IPS-18a (cell line): ENCODE measurements around the gene FEZ2.
"Not testable (repeated sequence)": the region's sequence is repeated elsewhere in the genome, so short reads cannot be mapped to it uniquely, and the experiment has no call there.

Source experiments
- H3K27ac ChIP-seq: one replicate; pipeline ENCODE4 v1.5.1; 2013; ENCODE audit warnings: low read length
- H3K27me3 ChIP-seq: one replicate; pipeline ENCODE4 v1.6.1; 2013; ENCODE audit warnings: mild to moderate bottlenecking, low read length; ENCODE audit not compliant: control insufficient read depth, insufficient read depth
- H3K36me3 ChIP-seq: one replicate; pipeline ENCODE4 v1.6.1; 2013; ENCODE audit warnings: low read depth, low read length; ENCODE audit not compliant: control insufficient read depth
- H3K4me1 ChIP-seq: one replicate; pipeline ENCODE4 v1.6.1; 2013; ENCODE audit warnings: low read depth, low read length; ENCODE audit not compliant: control insufficient read depth
- H3K4me3 ChIP-seq: one replicate; pipeline ENCODE4 v1.5.1; 2013; ENCODE audit warnings: low read length
- H3K9ac ChIP-seq: one replicate; pipeline ENCODE4 v1.6.1; 2013; ENCODE audit warnings: mild to moderate bottlenecking, low read length, moderate library complexity
- H3K9me3 ChIP-seq: one replicate; pipeline ENCODE4 v1.6.1; 2013; ENCODE audit warnings: low read depth, low read length; ENCODE audit not compliant: control insufficient read depth

FEZ2 gene

DNA sequence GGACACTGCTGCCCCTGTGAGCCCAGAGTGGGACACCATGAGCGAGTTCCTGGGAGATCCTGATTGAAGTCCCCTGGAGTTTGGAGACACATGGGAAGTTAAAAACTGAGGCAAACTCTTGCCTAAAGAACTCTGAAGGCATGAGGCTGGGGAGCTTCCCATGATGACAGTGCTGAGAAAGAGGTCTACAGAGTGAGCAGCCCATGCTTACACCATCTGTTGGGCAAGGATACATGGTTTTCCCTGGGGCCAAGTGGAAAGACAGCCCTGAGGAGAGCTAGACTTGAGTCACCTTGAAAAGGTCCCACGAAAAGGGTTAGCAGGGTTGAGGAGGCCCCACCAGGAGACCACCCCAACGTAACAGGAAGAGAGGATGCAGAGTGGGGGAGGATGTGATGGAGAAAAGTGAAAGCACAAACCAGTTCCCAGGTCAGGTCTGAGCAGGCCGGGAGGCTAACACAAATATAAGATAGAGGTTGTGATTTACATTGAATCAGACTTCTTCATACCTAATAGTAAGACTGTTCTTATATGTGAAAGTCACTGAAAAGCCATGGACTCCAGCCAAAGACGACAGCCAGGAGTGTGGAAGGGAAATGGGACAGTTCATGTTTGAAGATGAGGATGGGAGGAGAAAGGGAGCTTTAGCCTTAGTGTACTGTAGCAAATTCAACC, 13.5 kb upstream of the FEZ2 start:
- Histone ChIP-seq H3K4me1 (peaks cover 20% of the 10 kb centered on the region), H3K9me3 (no peaks in the 10 kb centered on the region), H3K9ac (no peak overlapping the region), H3K27ac (no peak overlapping the region), H3K4me3 (no peak overlapping the region), H3K36me3 (no peaks in the 10 kb centered on the region), H3K27me3 (no peaks in the 10 kb centered on the region)

DNA sequence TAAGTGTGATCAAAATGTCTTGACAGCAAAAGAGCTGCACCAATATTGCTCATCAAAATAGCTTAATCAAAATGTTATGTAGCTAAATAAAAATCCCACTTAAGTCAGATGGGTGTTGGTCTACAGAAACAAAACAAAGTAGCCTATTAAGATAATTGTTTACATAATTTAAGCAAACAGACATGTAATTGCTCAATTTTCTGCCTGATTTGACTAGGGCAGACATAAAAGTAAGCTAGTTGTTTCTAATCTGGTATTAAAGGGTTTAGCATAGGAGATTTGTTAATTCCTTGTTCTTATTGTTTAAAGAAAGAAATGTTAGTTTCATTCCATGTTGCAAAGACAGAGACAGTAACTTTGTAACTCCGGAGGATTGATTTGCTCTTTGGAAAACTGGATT, 11.5 kb upstream of the FEZ2 start:
- no peaks in the 10 kb centered on the region for H3K27me3 ChIP-seq
- H3K9me3 ChIP-seq, result no peaks in the 10 kb centered on the region
- H3K4me3 ChIP-seq, result no peak overlapping the region
- no peaks in the 10 kb centered on the region for H3K36me3 ChIP-seq
- no peak overlapping the region for H3K27ac ChIP-seq
- peaks cover 6% of the 10 kb centered on the region for H3K4me1 ChIP-seq
- no peak overlapping the region for H3K9ac ChIP-seq

DNA sequence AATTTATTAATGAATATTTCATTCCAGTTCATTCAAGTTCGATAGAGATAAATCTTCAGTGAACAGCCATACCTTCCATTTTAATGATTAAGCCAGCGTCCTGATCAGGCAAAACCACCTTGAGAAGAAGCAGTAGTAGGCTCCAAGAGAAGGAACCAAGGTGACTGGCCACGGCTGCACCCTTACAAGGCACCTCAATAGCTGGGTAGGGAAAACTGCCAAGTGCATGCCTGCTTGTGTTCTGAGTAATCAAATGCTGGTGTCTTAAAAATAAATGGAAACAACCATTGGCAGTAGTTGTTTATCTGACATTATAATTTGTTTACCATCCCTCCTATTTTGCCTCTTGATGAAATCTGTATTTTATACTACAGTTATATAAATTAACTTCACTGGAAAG, 10.0 kb upstream of the FEZ2 start:
- Histone ChIP-seq H3K4me3 (no peak overlapping the region), H3K36me3 (no peaks in the 10 kb centered on the region), H3K27ac (no peak overlapping the region), H3K4me1 (no peaks in the 10 kb centered on the region), H3K9me3 (no peaks in the 10 kb centered on the region), H3K9ac (no peak overlapping the region), H3K27me3 (no peaks in the 10 kb centered on the region)

DNA sequence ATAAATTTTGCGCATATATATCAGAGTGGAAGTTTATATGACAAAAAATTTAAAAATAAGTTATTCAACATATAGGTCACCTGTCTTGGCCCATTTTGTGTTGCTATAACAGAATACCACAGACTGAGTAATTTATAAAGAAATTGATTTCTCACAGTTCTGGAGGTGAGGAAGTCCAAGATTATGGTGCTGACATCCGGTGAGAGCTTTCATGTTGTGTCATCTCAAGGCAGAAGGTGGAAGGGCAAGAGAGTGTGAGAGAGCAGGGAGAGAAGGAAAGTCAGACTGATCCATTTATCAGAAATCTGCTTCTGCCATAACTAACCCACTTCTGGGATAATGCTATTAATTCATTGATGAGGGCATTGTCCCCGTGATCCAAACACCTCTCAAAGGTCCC, 9.0 kb upstream of the FEZ2 start:
- no peaks in the 10 kb centered on the region for H3K9me3 ChIP-seq
- H3K27me3 ChIP-seq, result no peaks in the 10 kb centered on the region
- no peaks in the 10 kb centered on the region for H3K36me3 ChIP-seq
- no peaks in the 10 kb centered on the region for H3K4me1 ChIP-seq
- no peak overlapping the region for H3K27ac ChIP-seq
- H3K9ac ChIP-seq, result no peak overlapping the region
- no peak overlapping the region for H3K4me3 ChIP-seq

DNA sequence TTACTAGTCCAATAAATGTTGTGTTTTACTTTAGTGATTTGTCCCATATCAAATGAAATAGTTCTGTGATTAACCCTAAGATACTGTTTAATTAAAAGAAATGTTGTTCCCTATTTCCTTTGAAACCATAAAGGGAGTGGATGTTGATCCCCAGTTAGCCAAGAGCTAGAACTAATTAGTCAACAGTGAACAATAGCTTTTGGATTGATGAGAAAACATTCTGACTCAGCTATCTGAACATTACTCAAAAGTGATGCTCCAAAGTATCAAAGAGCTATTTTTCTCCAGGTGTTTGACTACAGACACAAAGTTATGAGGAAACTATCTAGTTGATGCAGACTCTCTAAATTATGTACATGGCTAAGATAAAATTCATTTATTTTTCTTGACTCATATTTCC, 7.3 kb upstream of the FEZ2 start:
- no peaks in the 10 kb centered on the region for H3K36me3 ChIP-seq
- H3K4me3 ChIP-seq, result no peak overlapping the region
- H3K9me3 ChIP-seq, result no peaks in the 10 kb centered on the region
- no peaks in the 10 kb centered on the region for H3K4me1 ChIP-seq
- H3K27ac ChIP-seq, result no peak overlapping the region
- H3K9ac ChIP-seq, result no peak overlapping the region
- no peaks in the 10 kb centered on the region for H3K27me3 ChIP-seq

DNA sequence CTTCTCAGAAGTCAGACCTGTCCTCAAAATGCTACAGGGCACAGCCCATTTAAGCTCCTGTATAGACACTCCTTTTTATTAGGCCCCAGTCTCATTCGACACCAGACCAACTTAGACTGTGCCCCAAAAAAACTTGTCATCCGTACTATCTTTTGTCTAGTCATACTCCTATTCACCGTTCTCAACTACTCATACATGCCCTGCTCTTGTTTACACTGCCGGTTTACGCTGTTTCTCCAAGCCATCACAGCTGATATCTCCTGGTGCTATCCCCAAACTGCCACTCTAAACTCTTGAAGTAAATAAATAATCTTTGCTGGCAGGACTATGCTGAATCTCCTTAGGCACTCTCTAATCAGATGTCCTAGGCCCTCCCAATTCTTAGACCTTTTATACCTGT, 5.7 kb upstream of the FEZ2 start:
- H3K4me3 ChIP-seq, H3K9me3 ChIP-seq, H3K4me1 ChIP-seq, H3K27ac ChIP-seq, H3K27me3 ChIP-seq, H3K36me3 ChIP-seq, H3K9ac ChIP-seq: not testable (repeated sequence)

DNA sequence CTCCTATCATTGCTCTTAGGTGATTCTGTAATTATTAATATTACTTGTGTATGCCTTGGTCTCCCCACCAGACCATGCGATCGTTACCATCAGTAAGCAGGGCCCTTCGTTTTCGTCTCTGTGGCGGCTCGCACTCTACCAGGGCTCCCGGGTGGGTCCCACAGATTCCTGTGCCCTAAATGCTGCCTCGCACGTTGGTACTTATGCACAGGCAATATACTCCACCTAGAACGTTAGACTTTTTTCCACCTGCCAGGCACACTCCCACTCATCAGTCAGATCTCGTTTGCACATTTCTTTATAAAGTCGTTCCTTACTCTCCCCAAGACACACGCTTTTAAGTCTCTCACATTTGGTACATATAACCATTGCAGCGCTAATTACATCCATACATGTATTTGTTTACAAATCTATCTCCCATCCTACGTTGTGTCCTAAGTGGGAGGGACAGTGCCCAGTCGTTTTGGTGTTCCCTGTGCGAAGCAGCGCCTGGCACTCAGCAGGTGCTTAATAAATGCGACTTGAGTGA, 901 bp downstream of the FEZ2 start:
- Histone ChIP-seq H3K36me3 (no peaks in the 10 kb centered on the region), H3K9me3 (no peaks in the 10 kb centered on the region), H3K27ac (no peak overlapping the region)

DNA sequence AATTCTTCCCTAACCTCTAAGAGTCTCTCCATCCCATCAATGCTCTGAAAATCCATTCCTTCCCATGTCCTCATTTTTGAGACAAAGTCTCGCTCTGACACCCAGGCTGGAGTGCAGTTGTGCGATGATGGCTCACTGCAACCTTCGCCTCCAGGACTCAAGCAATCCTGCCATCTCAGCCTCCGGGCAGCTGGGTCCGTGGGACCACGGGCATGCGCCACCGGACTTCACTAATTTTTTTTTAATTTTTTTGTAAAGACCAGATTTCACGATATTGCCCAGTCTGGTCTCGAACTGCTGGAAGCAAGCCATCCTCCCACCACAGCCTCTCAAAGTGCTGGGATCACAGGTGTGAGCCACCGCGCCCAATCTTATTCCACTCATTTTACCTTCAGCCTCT, 1.6 kb downstream of the FEZ2 start:
- H3K9me3 ChIP-seq, result no peaks in the 10 kb centered on the region
- no peak overlapping the region for H3K4me3 ChIP-seq
- no peak overlapping the region for H3K9ac ChIP-seq
- H3K27ac ChIP-seq, result no peak overlapping the region
- peaks cover 4% of the 10 kb centered on the region for H3K4me1 ChIP-seq
- H3K27me3 ChIP-seq, result peaks cover 34% of the 10 kb centered on the region
- H3K36me3 ChIP-seq, result no peaks in the 10 kb centered on the region

More for the DNA sequence above, 901 bp downstream of the FEZ2 start:
- Histone ChIP-seq H3K4me3 (peak overlapping the region; percentile 73), H3K9ac (peak overlapping the region; percentile 37), H3K4me1 (peaks cover 4% of the 10 kb centered on the region), H3K27me3 (peaks cover 34% of the 10 kb centered on the region)

DNA sequence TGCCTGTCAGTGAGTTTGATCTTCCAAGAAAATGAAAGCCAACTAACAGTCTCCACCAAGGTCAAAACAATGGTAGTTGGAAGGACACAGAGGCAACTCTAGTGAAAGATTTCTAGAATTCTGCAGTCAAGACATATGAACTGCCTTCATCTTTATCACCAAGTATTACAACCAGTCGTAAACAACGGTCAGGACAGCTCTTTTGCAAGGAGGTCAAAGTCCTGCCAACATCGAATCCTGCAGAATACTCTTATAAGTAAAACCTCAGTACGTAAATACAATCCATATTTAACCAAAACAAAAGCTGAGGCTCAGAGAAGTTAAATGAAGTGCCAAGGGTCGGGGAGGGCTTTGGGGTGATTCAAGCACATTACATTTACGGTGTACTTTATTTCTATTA, 3.1 kb downstream of the FEZ2 start:
- Histone ChIP-seq H3K9me3 (no peaks in the 10 kb centered on the region), H3K4me3 (no peak overlapping the region), H3K27me3 (peaks cover 34% of the 10 kb centered on the region), H3K36me3 (peaks cover under 1% of the 10 kb centered on the region), H3K4me1 (peaks cover 4% of the 10 kb centered on the region), H3K9ac (no peak overlapping the region), H3K27ac (no peak overlapping the region)

DNA sequence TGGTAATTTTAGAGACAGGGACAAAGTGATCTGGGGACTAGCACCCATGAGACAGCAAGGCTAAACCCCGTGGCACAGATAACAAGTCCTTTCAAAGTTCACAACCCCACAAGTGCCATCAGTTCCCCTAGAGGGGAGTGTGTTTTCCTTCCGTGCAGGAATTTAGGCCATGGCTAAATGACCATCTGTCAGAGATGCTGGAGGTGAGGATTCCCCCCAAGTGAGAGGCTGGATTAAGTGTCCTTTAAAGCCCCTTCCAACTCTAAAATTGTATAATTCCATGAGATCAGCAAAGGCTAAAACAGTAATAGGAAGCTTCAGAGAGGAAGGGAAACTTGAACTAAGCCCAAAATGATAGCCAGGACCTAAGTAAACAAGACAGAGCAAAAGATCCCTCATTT, 8.7 kb downstream of the FEZ2 start:
- Histone ChIP-seq H3K4me1 (no peaks in the 10 kb centered on the region), H3K9ac (no peak overlapping the region), H3K9me3 (no peaks in the 10 kb centered on the region), H3K27ac (no peak overlapping the region), H3K4me3 (no peak overlapping the region), H3K36me3 (peaks cover 16% of the 10 kb centered on the region), H3K27me3 (no peaks in the 10 kb centered on the region)

DNA sequence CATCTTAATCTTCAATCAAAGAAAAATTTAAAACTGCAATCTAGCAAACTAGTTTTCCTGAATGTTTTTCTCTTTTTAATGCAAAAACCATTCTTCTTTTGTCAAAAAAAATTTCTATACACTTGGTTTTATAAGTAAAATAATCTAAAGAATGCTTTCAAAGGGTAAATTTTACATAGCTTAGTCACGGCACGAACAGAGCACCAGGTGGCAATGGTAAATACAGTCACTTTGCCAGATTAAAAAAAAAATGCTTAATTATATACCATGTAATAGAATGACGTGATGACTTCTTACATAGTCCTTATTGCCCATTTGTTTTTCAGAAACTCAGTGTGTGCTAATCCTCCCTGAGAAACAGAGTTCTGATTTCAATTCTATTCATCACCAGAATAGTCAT, 10.4 kb downstream of the FEZ2 start:
- Histone ChIP-seq H3K4me1 (no peaks in the 10 kb centered on the region), H3K9me3 (no peaks in the 10 kb centered on the region), H3K9ac (no peak overlapping the region), H3K27me3 (no peaks in the 10 kb centered on the region), H3K36me3 (peaks cover 21% of the 10 kb centered on the region), H3K4me3 (no peak overlapping the region), H3K27ac (no peak overlapping the region)

DNA sequence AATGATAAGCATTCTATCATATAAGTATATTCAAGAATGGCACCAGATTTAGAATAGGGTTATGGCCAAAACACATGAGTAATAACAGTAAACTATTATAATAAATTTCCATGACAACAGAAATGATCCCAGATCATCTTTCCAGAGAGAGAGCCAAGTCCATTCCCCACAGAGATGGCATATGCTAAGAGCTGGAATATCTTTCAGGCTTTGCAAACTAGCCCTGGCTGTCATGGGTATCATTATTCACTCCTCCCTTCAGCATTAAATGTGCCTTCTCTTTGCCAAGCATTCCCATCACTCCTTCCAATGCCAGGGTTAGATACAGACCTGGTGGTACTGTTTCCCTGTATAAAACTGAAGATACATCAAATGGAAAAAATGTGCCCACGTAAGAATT, 10.9 kb downstream of the FEZ2 start:
- H3K4me1 ChIP-seq, result no peaks in the 10 kb centered on the region
- H3K27ac ChIP-seq, result no peak overlapping the region
- no peaks in the 10 kb centered on the region for H3K27me3 ChIP-seq
- H3K9me3 ChIP-seq, result no peaks in the 10 kb centered on the region
- peaks cover 21% of the 10 kb centered on the region for H3K36me3 ChIP-seq
- no peak overlapping the region for H3K9ac ChIP-seq
- H3K4me3 ChIP-seq, result no peak overlapping the region
